Neural crest cell (in vitro differentiated cells): ENCODE results near the gene TBX20. TPM values are rescaled to one million over a fixed set of nuclear protein-coding genes. Genes with fewer than 3 reads are reported as not detected.

Experiments
- DNase-seq: peaks from one replicate; pipeline ENCODE4 v3.0.0; 2021; ENCODE audit warnings: low read depth, mixed read lengths, low spot score
- H3K27ac Mint-ChIP-seq: one replicate; pipeline ENCODE4 v1.8.0; 2021; ENCODE audit warnings: mild to moderate bottlenecking, mixed read lengths; ENCODE audit not compliant: unreplicated experiment
- H3K27me3 Mint-ChIP-seq: 2 replicates; pipeline ENCODE4 v1.8.0; 2021; ENCODE audit warnings: low read depth, mild to moderate bottlenecking, mixed read lengths
- H3K36me3 Mint-ChIP-seq: 2 replicates; pipeline ENCODE4 v1.8.0; 2021; ENCODE audit warnings: low read depth, mild to moderate bottlenecking, mixed read lengths
- H3K4me1 Mint-ChIP-seq: 2 replicates; pipeline ENCODE4 v1.8.0; 2021; ENCODE audit warnings: mixed read lengths
- H3K4me3 Mint-ChIP-seq: one replicate; pipeline ENCODE4 v1.8.0; 2021; ENCODE audit warnings: mild to moderate bottlenecking, mixed read lengths
- H3K9me3 Mint-ChIP-seq: 2 replicates; pipeline ENCODE4 v1.8.0; 2021; ENCODE audit warnings: mixed read lengths
- total RNA-seq: library from RNA; stranded (reverse); gene quantifications from 2 replicates; pipeline ENCODE4 v1.2.1, GENCODE V29; 2021
- TF ChIP-seq, protein P1 (sequence below): fragments of 200-600 bp; sonication (generic); conservative IDR thresholded peaks from 2 replicates; pipeline ENCODE4 v1.5.0; 2021; ENCODE audit warnings: antibody characterized with exemption, mild to moderate bottlenecking

Gene TBX20
- total RNA-seq, 1 donor from 2014 or later, result 4.6 TPM

- no peaks in the 10 kb centered on the region for H3K9me3 Mint-ChIP-seq
- TF ChIP-seq, protein P1, sequence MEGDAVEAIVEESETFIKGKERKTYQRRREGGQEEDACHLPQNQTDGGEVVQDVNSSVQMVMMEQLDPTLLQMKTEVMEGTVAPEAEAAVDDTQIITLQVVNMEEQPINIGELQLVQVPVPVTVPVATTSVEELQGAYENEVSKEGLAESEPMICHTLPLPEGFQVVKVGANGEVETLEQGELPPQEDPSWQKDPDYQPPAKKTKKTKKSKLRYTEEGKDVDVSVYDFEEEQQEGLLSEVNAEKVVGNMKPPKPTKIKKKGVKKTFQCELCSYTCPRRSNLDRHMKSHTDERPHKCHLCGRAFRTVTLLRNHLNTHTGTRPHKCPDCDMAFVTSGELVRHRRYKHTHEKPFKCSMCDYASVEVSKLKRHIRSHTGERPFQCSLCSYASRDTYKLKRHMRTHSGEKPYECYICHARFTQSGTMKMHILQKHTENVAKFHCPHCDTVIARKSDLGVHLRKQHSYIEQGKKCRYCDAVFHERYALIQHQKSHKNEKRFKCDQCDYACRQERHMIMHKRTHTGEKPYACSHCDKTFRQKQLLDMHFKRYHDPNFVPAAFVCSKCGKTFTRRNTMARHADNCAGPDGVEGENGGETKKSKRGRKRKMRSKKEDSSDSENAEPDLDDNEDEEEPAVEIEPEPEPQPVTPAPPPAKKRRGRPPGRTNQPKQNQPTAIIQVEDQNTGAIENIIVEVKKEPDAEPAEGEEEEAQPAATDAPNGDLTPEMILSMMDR, result no peak
Measured at GRCh38 chr7:35280902-35281301, 27.0 kb upstream of the TBX20 start.

DNA sequence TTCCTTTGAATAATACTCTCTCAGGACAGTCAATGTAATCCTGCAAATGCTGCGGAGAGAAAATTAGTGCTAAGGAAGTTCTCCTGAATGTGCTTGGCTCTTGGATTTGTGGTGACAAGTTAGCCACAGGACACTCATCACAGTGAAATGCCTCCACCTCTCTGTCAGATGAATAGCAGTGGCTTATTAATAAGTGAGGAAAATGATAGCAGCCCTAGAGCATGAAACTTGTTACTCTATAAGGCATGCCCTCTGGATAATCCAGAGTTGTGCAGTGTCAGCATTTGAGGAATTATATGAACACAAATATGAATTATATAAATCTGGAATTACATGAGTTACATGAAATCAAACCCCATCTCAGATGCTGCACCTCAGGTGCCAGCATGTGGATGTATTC, 23.5 kb upstream of the TBX20 start:
- peaks cover 86% of the 10 kb centered on the region for H3K27me3 Mint-ChIP-seq
- H3K9me3 Mint-ChIP-seq, result no peaks in the 10 kb centered on the region

More at GRCh38 chr7:35280902-35281301, 27.0 kb upstream of the TBX20 start:
- Mint-ChIP-seq H3K27ac (no peak overlapping the region), H3K4me1 (no peaks in the 10 kb centered on the region), H3K36me3 (no peaks in the 10 kb centered on the region), H3K4me3 (no peak overlapping the region), H3K27me3 (peaks cover 68% of the 10 kb centered on the region)
- no peak for DNase-seq

GRCh38 chr7:35272246-35272645, 18.3 kb upstream of the TBX20 start:
- H3K9me3 Mint-ChIP-seq, result no peaks in the 10 kb centered on the region

More for the DNA sequence above, 23.5 kb upstream of the TBX20 start:
- TF ChIP-seq, protein P1, result no peak
- H3K36me3 Mint-ChIP-seq, result no peaks in the 10 kb centered on the region
- H3K4me3 Mint-ChIP-seq, result no peak overlapping the region
- no peak overlapping the region for H3K27ac Mint-ChIP-seq
- no peaks in the 10 kb centered on the region for H3K4me1 Mint-ChIP-seq
- no peak for DNase-seq

GRCh38 chr7:35268953-35269352, 15.1 kb upstream of the TBX20 start:
- Mint-ChIP-seq H3K4me1 (no peaks in the 10 kb centered on the region), H3K27me3 (peaks cover 78% of the 10 kb centered on the region), H3K27ac (no peak overlapping the region), H3K4me3 (no peak overlapping the region), H3K9me3 (no peaks in the 10 kb centered on the region), H3K36me3 (no peaks in the 10 kb centered on the region)
- TF ChIP-seq, protein P1, result no peak
- DNase-seq, result no peak

More at GRCh38 chr7:35272246-35272645, 18.3 kb upstream of the TBX20 start:
- Mint-ChIP-seq H3K27me3 (peaks cover 80% of the 10 kb centered on the region), H3K36me3 (no peaks in the 10 kb centered on the region), H3K4me1 (no peaks in the 10 kb centered on the region), H3K4me3 (no peak overlapping the region), H3K27ac (no peak overlapping the region)
- no peak for DNase-seq
- TF ChIP-seq, protein P1, result no peak

GRCh38 chr7:35267411-35267810, 13.5 kb upstream of the TBX20 start:
- no peak for DNase-seq
- H3K36me3 Mint-ChIP-seq, result no peaks in the 10 kb centered on the region
- TF ChIP-seq, protein P1, result no peak
- no peaks in the 10 kb centered on the region for H3K4me1 Mint-ChIP-seq
- no peaks in the 10 kb centered on the region for H3K9me3 Mint-ChIP-seq
- peaks cover 78% of the 10 kb centered on the region for H3K27me3 Mint-ChIP-seq
- no peak overlapping the region for H3K27ac Mint-ChIP-seq
- no peak overlapping the region for H3K4me3 Mint-ChIP-seq

- DNase-seq, result no peak
- H3K27me3 Mint-ChIP-seq, result peaks cover 90% of the 10 kb centered on the region
Measured at GRCh38 chr7:35263396-35263795, 9.5 kb upstream of the TBX20 start.

More at GRCh38 chr7:35263396-35263795, 9.5 kb upstream of the TBX20 start:
- Mint-ChIP-seq H3K4me3 (no peak overlapping the region), H3K27ac (no peak overlapping the region), H3K36me3 (no peaks in the 10 kb centered on the region), H3K9me3 (no peaks in the 10 kb centered on the region), H3K4me1 (peaks cover 14% of the 10 kb centered on the region)
- TF ChIP-seq, protein P1, result no peak
